Measurements from ENCODE around the gene USP25. TPM values are rescaled to one million over a fixed set of nuclear protein-coding genes. Genes with fewer than 3 reads are reported as not detected.

Gene USP25
- total RNA-seq, 1 experiment from 2014 or later = 42.0 TPM

- TF ChIP-seq AR (CRISPR knock-in tag; IDR thresholded peaks at IDR 0.05) = no peak
Observed at GRCh38 chr21:15686506-15686905, 43.3 kb upstream of the USP25 start (continued).

GRCh38 chr21:15687208-15687607, 42.6 kb upstream of the USP25 start:
- Mint-ChIP-seq H3K4me1 (0 out of 2 replicates have a peak, but pooled peaks cover under 1% of the 10 kb centered on the region), H3K9me3 (no peaks in the 10 kb centered on the region), H3K36me3 (no peaks in the 10 kb centered on the region), H3K27me3 (ENCODE audit: low read depth) (no peaks in the 10 kb centered on the region), H3K27ac (no peak overlapping the region), H3K4me3 (no peak overlapping the region)
- TF ChIP-seq FOXJ3 (CRISPR knock-in tag; IDR thresholded peaks at IDR 0.05; ENCODE audit: borderline replicate concordance) = no peak
- no peak for TF ChIP-seq HMGA2 (CRISPR knock-in tag; IDR thresholded peaks at IDR 0.05)
- TF ChIP-seq FOXP4 (CRISPR knock-in tag; IDR thresholded peaks at IDR 0.05) = no peak
- TF ChIP-seq SP1 (CRISPR knock-in tag; conservative IDR thresholded peaks at IDR 0.05) = no peak
- no peak for TF ChIP-seq SOX15 (CRISPR knock-in tag; IDR thresholded peaks at IDR 0.05)
- TF ChIP-seq, protein P1, sequence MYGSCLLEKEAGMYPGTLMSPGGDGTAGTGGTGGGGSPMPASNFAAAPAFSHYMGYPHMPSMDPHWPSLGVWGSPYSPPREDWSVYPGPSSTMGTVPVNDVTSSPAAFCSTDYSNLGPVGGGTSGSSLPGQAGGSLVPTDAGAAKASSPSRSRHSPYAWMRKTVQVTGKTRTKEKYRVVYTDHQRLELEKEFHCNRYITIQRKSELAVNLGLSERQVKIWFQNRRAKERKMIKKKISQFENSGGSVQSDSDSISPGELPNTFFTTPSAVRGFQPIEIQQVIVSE (CRISPR knock-in tag; IDR thresholded peaks at IDR 0.05; ENCODE audit: borderline replicate concordance) = no peak
- TF ChIP-seq ESRRA (CRISPR knock-in tag; IDR thresholded peaks at IDR 0.05; ENCODE audit: borderline replicate concordance) = no peak
- no peak for TF ChIP-seq RELA (CRISPR knock-in tag; IDR thresholded peaks at IDR 0.05; ENCODE audit: borderline replicate concordance)
- TF ChIP-seq GTF2I (CRISPR knock-in tag; conservative IDR thresholded peaks at IDR 0.05) = no peak
- TF ChIP-seq NR2C2 (CRISPR knock-in tag; IDR thresholded peaks at IDR 0.05) = no peak
- no peak for TF ChIP-seq RORB (CRISPR knock-in tag; IDR thresholded peaks at IDR 0.05)
- no peak for TF ChIP-seq ZNF423 (CRISPR knock-in tag; IDR thresholded peaks at IDR 0.05)
- no peak for ATAC-seq
- POLR2A ChIA-PET = no interaction called here
- no peak for DNase-seq (ENCODE audit: low spot score)
- CTCF ChIA-PET = no interaction called here

DNA sequence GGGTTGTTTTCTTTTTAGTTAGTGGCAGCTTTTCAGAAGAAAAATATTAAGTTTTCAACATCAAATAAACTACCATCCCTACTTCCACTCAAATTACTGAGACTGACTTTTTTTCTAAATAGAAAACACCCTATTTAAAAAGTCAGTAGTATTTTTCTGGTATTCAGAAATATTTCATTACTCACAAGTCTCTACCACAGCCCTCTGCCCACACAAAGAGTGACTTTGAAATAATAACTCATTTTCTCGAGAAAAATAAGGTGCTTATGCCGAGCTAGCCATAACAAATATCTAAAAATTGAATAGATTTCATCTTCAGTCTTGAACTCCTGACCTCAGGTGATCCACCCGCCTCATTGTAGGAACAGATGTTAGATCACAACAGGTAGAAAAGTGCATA, 41.8 kb upstream of the USP25 start:
- Mint-ChIP-seq H3K9me3 (no peaks in the 10 kb centered on the region), H3K4me1 (peaks cover 4% of the 10 kb centered on the region; the same call in 1 of the 2 replicates), H3K27me3 (ENCODE audit: low read depth) (no peaks in the 10 kb centered on the region), H3K27ac (no peak overlapping the region), H3K36me3 (no peaks in the 10 kb centered on the region), H3K4me3 (no peak overlapping the region)
- DNase-seq (ENCODE audit: low spot score) (no peak), ATAC-seq (no peak)
- ChIA-PET POLR2A (no interaction called here), CTCF (no interaction called here)
- no peak for TF ChIP-seq ZNF138 (CRISPR knock-in tag; conservative IDR thresholded peaks at IDR 0.05)
- TF ChIP-seq, protein P2, sequence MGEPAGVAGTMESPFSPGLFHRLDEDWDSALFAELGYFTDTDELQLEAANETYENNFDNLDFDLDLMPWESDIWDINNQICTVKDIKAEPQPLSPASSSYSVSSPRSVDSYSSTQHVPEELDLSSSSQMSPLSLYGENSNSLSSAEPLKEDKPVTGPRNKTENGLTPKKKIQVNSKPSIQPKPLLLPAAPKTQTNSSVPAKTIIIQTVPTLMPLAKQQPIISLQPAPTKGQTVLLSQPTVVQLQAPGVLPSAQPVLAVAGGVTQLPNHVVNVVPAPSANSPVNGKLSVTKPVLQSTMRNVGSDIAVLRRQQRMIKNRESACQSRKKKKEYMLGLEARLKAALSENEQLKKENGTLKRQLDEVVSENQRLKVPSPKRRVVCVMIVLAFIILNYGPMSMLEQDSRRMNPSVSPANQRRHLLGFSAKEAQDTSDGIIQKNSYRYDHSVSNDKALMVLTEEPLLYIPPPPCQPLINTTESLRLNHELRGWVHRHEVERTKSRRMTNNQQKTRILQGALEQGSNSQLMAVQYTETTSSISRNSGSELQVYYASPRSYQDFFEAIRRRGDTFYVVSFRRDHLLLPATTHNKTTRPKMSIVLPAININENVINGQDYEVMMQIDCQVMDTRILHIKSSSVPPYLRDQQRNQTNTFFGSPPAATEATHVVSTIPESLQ (CRISPR knock-in tag; IDR thresholded peaks at IDR 0.05) = no peak
- TF ChIP-seq PRDM15 (CRISPR knock-in tag; IDR thresholded peaks at IDR 0.05) = no peak
- TF ChIP-seq SOX15 (CRISPR knock-in tag; IDR thresholded peaks at IDR 0.05) = no peak
- no peak for TF ChIP-seq ZNF512 (CRISPR knock-in tag; IDR thresholded peaks at IDR 0.05; ENCODE audit: borderline replicate concordance)
- no peak for TF ChIP-seq HMGXB4 (CRISPR knock-in tag; IDR thresholded peaks at IDR 0.05)
